Fibroblast of lung (primary cell): ENCODE data around the gene NDP. TPM values are rescaled to one million over a fixed set of nuclear protein-coding genes. Genes with fewer than 3 reads are reported as not detected.

Experiments
- DNase-seq, 2 donors: peaks; one replicate each; pipeline versions ENCODE4 v3.0.0 to v3.0.0-alpha.2; 2010; ENCODE audit warnings: low read depth in 2 of 2
- H2AFZ ChIP-seq: 2 replicates; pipeline ENCODE4 v1.5.1; 2012; ENCODE audit warnings: low read length, control low read depth, inconsistent platforms
- H3K27ac ChIP-seq: 2 replicates; pipeline ENCODE4 v1.5.1; 2011; ENCODE audit warnings: low read length, control low read depth; ENCODE audit not compliant: insufficient read depth
- H3K27me3 ChIP-seq: 2 replicates; pipeline ENCODE4 v1.5.1; 2011; ENCODE audit warnings: mild to moderate bottlenecking, low read length; ENCODE audit not compliant: control insufficient read depth, insufficient read depth
- H3K36me3 ChIP-seq: 2 replicates; pipeline ENCODE4 v1.5.1; 2011; ENCODE audit warnings: low read length; ENCODE audit not compliant: control insufficient read depth, insufficient read depth
- H3K4me1 ChIP-seq: 2 replicates; pipeline ENCODE4 v1.5.1; 2011; ENCODE audit warnings: low read length; ENCODE audit not compliant: control insufficient read depth, insufficient read depth; ENCODE audit errors: extremely low read depth
- H3K4me2 ChIP-seq: 2 replicates; pipeline ENCODE4 v1.5.1; 2011; ENCODE audit warnings: low read length, control low read depth; ENCODE audit not compliant: insufficient read depth; ENCODE audit errors: extremely low read depth
- H3K4me3 ChIP-seq, 4 experiments: fragments of 200-600 bp in 1 of 4; sonication (generic) in 1 of 4; replicated peaks in 1 of 4; 2 replicates each; pipeline ENCODE4 v1.5.1; 2011 to 2016; ENCODE audit warnings: low read length in 4 of 4, low read depth in 3 of 4, mild to moderate bottlenecking in 3 of 4, control low read depth in 2 of 4, inconsistent platforms in 1 of 4, mixed read lengths in 1 of 4; ENCODE audit not compliant: insufficient read depth in 1 of 4; ENCODE audit errors: control extremely low read depth in 1 of 4
- H3K79me2 ChIP-seq: 2 replicates; pipeline ENCODE4 v1.5.1; 2012; ENCODE audit warnings: mild to moderate bottlenecking, low read length, inconsistent platforms; ENCODE audit not compliant: control insufficient read depth, insufficient read depth
- H3K9ac ChIP-seq: 2 replicates; pipeline ENCODE4 v1.5.1; 2011; ENCODE audit warnings: mild to moderate bottlenecking, low read length, control low read depth; ENCODE audit not compliant: insufficient read depth
- H3K9me3 ChIP-seq: 2 replicates; pipeline ENCODE4 v1.5.1; 2012; ENCODE audit warnings: low read depth, low read length; ENCODE audit not compliant: control insufficient read depth, insufficient read depth
- H4K20me1 ChIP-seq: 2 replicates; pipeline ENCODE4 v1.5.1; 2011; ENCODE audit warnings: low read length; ENCODE audit not compliant: control insufficient read depth, insufficient read depth; ENCODE audit errors: extremely low read depth
- CTCF ChIP-seq, 2 donors: IDR thresholded peaks in 1 of 2; conservative IDR thresholded peaks in 1 of 2; 1 replicate in 1 of 2; 2 replicates in 1 of 2; pipeline ENCODE4 v1.5.1; 2011 to 2012; ENCODE audit warnings: low read length in 2 of 2, control low read depth in 1 of 2, inconsistent platforms in 1 of 2, low read depth in 1 of 2, mild to moderate bottlenecking in 1 of 2
- EZH2 ChIP-seq: IDR thresholded peaks from 2 replicates; pipeline ENCODE4 v1.5.1; 2012; ENCODE audit warnings: low read length, control low read depth, mild to moderate bottlenecking; ENCODE audit errors: missing control alignments
- polyA plus RNA-seq, 2 donors: library from polyadenylated mRNA; depleted of rRNA in 1 of 2; stranded (reverse) in 1 of 2; unstranded in 1 of 2; fragments of >200 nt; gene quantifications; 2 replicates each; pipeline ENCODE4 v1.2.1, GENCODE V29; 2011 to 2012; ENCODE audit warnings: missing spikeins in 1 of 2
- total RNA-seq: library from RNA; depleted of rRNA; stranded (reverse); fragments of >200 nt; gene quantifications from 2 replicates; pipeline ENCODE4 v1.2.1, GENCODE V29; 2014

The NDP gene
- total and polyA plus RNA-seq, 2 donors (not counting 1 experiment from before 2014, with no cell fraction given): 0.79 to 5.3 TPM

- Histone ChIP-seq H3K9me3 (no peaks in the 10 kb centered on the region), H3K27ac (no peak overlapping the region), H3K27me3 (no peaks in the 10 kb centered on the region), H3K79me2 (no peaks in the 10 kb centered on the region), H2AFZ (no peak overlapping the region), H4K20me1 (no peaks in the 10 kb centered on the region), H3K36me3 (no peaks in the 10 kb centered on the region), H3K4me3 (peak overlapping the region; percentile 43 to 65 (median 54)), H3K4me1 (no peaks in the 10 kb centered on the region), H3K4me2 (peak overlapping the region; percentile 82), H3K9ac (no peak overlapping the region)
- no peak for TF ChIP-seq EZH2
- DNase-seq: peak; percentile 44 to 51
Observed at GRCh38 chrX:43971966-43972961, 926 bp downstream of the NDP start.

GRCh38 chrX:43970528-43970927, 2.7 kb downstream of the NDP start:
- Histone ChIP-seq H3K9ac (no peak overlapping the region), H3K36me3 (no peaks in the 10 kb centered on the region), H3K27me3 (no peaks in the 10 kb centered on the region), H3K4me2 (no peak overlapping the region), H3K4me3 (no peak overlapping the region), H3K79me2 (no peaks in the 10 kb centered on the region), H2AFZ (no peak overlapping the region), H3K27ac (no peak overlapping the region), H3K4me1 (no peaks in the 10 kb centered on the region), H3K9me3 (no peaks in the 10 kb centered on the region), H4K20me1 (no peaks in the 10 kb centered on the region)
- DNase-seq: peak in 1 of 2 donors; percentile 54
- TF ChIP-seq EZH2 (no peak), CTCF (conservative IDR thresholded peaks at IDR 0.05 in 1 of 2, IDR thresholded peaks at IDR 0.05 in 1 of 2; ENCODE audit: low read depth in 1 of 2, low read length in 2 of 2) (no peak)

- TF ChIP-seq EZH2: no peak
- no peak for TF ChIP-seq CTCF (conservative IDR thresholded peaks at IDR 0.05 in 1 of 2, IDR thresholded peaks at IDR 0.05 in 1 of 2; ENCODE audit: low read depth in 1 of 2, low read length in 2 of 2)
- Histone ChIP-seq H3K9me3 (no peaks in the 10 kb centered on the region), H4K20me1 (no peaks in the 10 kb centered on the region), H3K9ac (peak overlapping the region; percentile 16), H3K36me3 (no peaks in the 10 kb centered on the region), H3K4me1 (no peaks in the 10 kb centered on the region), H3K4me3 (no peak overlapping the region), H3K27me3 (no peaks in the 10 kb centered on the region), H3K4me2 (no peak overlapping the region), H2AFZ (no peak overlapping the region), H3K27ac (no peak overlapping the region), H3K79me2 (no peaks in the 10 kb centered on the region)
- peak in 1 of 2 donors; percentile 73 for DNase-seq
Observed at GRCh38 chrX:43969504-43970501, 3.4 kb downstream of the NDP start.
